Right atrium auricular region (tissue), 2 donors: ENCODE results near the gene APOC3. TPM values are rescaled to one million over a fixed set of nuclear protein-coding genes. Genes with fewer than 3 reads are reported as not detected.

Experiments
- DNase-seq: peaks from one replicate; pipeline ENCODE4 v3.0.0-alpha.2; 2019; ENCODE audit warnings: low spot score
- H3K27ac ChIP-seq, 2 donors: fragments of 200-600 bp; sonication (generic); 1 replicate in 1 of 2; 2 replicates in 1 of 2; pipeline ENCODE4 v1.5.1; 2016 to 2019
- H3K27me3 ChIP-seq, 2 donors: fragments of 200-600 bp; sonication (generic); one replicate each; pipeline versions ENCODE4 v1.5.1 to v1.6.0; 2017 to 2019
- H3K36me3 ChIP-seq: fragments of 200-600 bp; sonication (generic); one replicate; pipeline ENCODE4 v1.5.1; 2016
- H3K4me1 ChIP-seq, 2 donors: fragments of 200-600 bp; sonication (generic); one replicate each; pipeline versions ENCODE4 v1.5.1 to v1.6.0; 2017 to 2019
- H3K4me3 ChIP-seq, 2 donors: fragments of 200-600 bp; sonication (generic); 1 replicate in 1 of 2; 2 replicates in 1 of 2; pipeline ENCODE4 v1.5.1; 2017 to 2019; ENCODE audit warnings: mild to moderate bottlenecking in 1 of 2, moderate library complexity in 1 of 2
- H3K9me3 ChIP-seq, 2 donors: fragments of 200-600 bp; sonication (generic); one replicate each; pipeline ENCODE4 v1.5.1; 2019
- total RNA-seq, 2 donors: library from RNA; depleted of rRNA; stranded (reverse); fragments of >200 nt; gene quantifications; one replicate each; pipeline ENCODE4 v1.1.0, GENCODE V29; 2016
- TF ChIP-seq, protein P1 (sequence below), 2 donors: fragments of 200-600 bp; sonication (generic); IDR thresholded peaks; one replicate each; pipeline ENCODE4 v1.5.1; 2019; ENCODE audit warnings: antibody characterized with exemption in 2 of 2

The APOC3 gene
- total RNA-seq, 2 donors from 2014 or later = not detected

DNA sequence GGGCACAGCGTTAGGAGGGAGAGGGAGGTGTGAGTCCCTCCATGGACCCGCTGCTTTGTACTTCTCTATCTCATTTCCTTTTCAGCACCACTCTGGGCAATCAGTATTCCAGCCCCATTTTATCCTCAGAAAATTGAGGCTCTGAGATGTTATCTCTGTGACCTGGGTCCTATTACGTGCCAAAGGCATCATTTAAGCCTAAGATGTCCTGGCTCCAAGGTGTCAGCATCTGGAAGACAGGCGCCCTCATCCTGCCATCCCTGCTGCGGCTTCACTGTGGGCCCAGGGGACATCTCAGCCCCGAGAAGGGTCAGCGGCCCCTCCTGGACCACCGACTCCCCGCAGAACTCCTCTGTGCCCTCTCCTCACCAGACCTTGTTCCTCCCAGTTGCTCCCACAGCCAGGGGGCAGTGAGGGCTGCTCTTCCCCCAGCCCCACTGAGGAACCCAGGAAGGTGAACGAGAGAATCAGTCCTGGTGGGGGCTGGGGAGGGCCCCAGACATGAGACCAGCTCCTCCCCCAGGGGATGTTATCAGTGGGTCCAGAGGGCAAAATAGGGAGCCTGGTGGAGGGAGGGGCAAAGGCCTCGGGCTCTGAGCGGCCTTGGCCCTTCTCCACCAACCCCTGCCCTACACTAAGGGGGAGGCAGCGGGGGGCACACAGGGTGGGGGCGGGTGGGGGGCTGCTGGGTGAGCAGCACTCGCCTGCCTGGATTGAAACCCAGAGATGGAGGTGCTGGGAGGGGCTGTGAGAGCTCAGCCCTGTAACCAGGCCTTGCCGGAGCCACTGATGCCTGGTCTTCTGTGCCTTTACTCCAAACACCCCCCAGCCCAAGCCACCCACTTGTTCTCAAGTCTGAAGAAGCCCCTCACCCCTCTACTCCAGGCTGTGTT lies 829 bp upstream of the APOC3 start:
- Histone ChIP-seq H3K27me3 (no peaks in the 10 kb centered on the region), H3K4me1 (no peaks in the 10 kb centered on the region), H3K27ac (no peak overlapping the region), H3K36me3 (no peaks in the 10 kb centered on the region), H3K9me3 (no peaks in the 10 kb centered on the region), H3K4me3 (no peak overlapping the region)
- DNase-seq = no peak
- TF ChIP-seq, protein P1, sequence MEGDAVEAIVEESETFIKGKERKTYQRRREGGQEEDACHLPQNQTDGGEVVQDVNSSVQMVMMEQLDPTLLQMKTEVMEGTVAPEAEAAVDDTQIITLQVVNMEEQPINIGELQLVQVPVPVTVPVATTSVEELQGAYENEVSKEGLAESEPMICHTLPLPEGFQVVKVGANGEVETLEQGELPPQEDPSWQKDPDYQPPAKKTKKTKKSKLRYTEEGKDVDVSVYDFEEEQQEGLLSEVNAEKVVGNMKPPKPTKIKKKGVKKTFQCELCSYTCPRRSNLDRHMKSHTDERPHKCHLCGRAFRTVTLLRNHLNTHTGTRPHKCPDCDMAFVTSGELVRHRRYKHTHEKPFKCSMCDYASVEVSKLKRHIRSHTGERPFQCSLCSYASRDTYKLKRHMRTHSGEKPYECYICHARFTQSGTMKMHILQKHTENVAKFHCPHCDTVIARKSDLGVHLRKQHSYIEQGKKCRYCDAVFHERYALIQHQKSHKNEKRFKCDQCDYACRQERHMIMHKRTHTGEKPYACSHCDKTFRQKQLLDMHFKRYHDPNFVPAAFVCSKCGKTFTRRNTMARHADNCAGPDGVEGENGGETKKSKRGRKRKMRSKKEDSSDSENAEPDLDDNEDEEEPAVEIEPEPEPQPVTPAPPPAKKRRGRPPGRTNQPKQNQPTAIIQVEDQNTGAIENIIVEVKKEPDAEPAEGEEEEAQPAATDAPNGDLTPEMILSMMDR (IDR thresholded peaks at IDR 0.05) = no peak

DNA sequence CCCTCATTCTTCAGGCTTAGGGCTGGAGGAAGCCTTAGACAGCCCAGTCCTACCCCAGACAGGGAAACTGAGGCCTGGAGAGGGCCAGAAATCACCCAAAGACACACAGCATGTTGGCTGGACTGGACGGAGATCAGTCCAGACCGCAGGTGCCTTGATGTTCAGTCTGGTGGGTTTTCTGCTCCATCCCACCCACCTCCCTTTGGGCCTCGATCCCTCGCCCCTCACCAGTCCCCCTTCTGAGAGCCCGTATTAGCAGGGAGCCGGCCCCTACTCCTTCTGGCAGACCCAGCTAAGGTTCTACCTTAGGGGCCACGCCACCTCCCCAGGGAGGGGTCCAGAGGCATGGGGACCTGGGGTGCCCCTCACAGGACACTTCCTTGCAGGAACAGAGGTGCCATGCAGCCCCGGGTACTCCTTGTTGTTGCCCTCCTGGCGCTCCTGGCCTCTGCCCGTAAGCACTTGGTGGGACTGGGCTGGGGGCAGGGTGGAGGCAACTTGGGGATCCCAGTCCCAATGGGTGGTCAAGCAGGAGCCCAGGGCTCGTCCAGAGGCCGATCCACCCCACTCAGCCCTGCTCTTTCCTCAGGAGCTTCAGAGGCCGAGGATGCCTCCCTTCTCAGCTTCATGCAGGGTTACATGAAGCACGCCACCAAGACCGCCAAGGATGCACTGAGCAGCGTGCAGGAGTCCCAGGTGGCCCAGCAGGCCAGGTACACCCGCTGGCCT lies 641 bp downstream of the APOC3 start:
- Histone ChIP-seq H3K27ac (no peak overlapping the region), H3K4me1 (peaks cover 0 to 8% of the 10 kb centered on the region in 2 donors), H3K9me3 (no peaks in the 10 kb centered on the region), H3K4me3 (no peak overlapping the region), H3K36me3 (no peaks in the 10 kb centered on the region), H3K27me3 (no peaks in the 10 kb centered on the region)
- DNase-seq = no peak
- TF ChIP-seq, protein P1 (IDR thresholded peaks at IDR 0.05) = no peak

DNA sequence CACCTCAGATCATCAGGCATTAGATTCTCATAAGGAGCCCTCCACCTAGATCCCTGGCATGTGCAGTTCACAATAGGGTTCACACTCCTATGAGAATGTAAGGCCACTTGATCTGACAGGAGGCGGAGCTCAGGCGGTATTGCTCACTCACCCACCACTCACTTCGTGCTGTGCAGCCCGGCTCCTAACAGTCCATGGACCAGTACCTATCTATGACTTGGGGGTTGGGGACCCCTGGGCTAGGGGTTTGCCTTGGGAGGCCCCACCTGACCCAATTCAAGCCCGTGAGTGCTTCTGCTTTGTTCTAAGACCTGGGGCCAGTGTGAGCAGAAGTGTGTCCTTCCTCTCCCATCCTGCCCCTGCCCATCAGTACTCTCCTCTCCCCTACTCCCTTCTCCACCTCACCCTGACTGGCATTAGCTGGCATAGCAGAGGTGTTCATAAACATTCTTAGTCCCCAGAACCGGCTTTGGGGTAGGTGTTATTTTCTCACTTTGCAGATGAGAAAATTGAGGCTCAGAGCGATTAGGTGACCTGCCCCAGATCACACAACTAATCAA lies 2.2 kb downstream of the APOC3 start:
- no peak overlapping the region for H3K4me3 ChIP-seq
- no peaks in the 10 kb centered on the region for H3K9me3 ChIP-seq
- TF ChIP-seq, protein P1 (IDR thresholded peaks at IDR 0.05) = no peak
- no peak overlapping the region for H3K27ac ChIP-seq
- H3K36me3 ChIP-seq = no peaks in the 10 kb centered on the region
- no peak for DNase-seq
- no peaks in the 10 kb centered on the region for H3K27me3 ChIP-seq
- H3K4me1 ChIP-seq = peaks cover 0 to 23% of the 10 kb centered on the region in 2 donors

DNA sequence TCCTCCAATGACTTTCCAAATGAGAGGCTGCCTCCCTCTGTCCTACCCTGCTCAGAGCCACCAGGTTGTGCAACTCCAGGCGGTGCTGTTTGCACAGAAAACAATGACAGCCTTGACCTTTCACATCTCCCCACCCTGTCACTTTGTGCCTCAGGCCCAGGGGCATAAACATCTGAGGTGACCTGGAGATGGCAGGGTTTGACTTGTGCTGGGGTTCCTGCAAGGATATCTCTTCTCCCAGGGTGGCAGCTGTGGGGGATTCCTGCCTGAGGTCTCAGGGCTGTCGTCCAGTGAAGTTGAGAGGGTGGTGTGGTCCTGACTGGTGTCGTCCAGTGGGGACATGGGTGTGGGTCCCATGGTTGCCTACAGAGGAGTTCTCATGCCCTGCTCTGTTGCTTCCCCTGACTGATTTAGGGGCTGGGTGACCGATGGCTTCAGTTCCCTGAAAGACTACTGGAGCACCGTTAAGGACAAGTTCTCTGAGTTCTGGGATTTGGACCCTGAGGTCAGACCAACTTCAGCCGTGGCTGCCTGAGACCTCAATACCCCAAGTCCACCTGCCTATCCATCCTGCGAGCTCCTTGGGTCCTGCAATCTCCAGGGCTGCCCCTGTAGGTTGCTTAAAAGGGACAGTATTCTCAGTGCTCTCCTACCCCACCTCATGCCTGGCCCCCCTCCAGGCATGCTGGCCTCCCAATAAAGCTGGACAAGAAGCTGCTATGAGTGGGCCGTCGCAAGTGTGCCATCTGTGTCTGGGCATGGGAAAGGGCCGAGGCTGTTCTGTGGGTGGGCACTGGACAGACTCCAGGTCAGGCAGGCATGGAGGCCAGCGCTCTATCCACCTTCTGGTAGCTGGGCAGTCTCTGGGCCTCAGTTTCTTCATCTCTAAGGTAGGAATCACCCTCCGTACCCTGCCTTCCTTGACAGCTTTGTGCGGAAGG lies 2.9 kb downstream of the APOC3 start:
- Histone ChIP-seq H3K4me1 (peaks cover 0 to 31% of the 10 kb centered on the region in 2 donors), H3K36me3 (no peaks in the 10 kb centered on the region), H3K27me3 (no peaks in the 10 kb centered on the region), H3K27ac (no peak overlapping the region), H3K4me3 (no peak overlapping the region), H3K9me3 (no peaks in the 10 kb centered on the region)
- DNase-seq = no peak
- TF ChIP-seq, protein P1 (IDR thresholded peaks at IDR 0.05) = no peak

DNA sequence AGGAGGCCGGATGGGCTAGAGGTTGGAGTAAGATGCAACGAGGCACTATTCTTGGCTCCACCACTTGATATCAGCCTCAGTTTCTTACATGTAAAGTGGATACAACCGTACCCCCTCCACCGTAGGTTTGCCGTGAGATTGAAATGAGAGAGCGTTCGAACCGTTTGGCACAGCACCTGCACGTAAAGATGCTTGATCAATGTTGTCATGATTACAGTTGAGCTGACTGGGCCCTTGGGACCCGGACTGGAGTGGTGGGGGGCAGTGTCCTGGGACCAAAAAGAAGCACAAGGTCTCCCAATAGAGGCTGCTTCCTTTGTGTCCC lies 3.7 kb downstream of the APOC3 start:
- Histone ChIP-seq H3K36me3 (no peaks in the 10 kb centered on the region), H3K4me1 (peaks cover 0 to 34% of the 10 kb centered on the region in 2 donors), H3K9me3 (no peaks in the 10 kb centered on the region), H3K4me3 (no peak overlapping the region), H3K27ac (no peak overlapping the region), H3K27me3 (no peaks in the 10 kb centered on the region)
- TF ChIP-seq, protein P1 (IDR thresholded peaks at IDR 0.05) = no peak
- no peak for DNase-seq
